H54 (cell line): ENCODE data around the gene FAM83G.

Experiments used
- DNase-seq: peaks from one replicate; pipeline ENCODE4 v3.0.0; 2011; ENCODE audit warnings: low spot score, mixed read lengths; ENCODE audit not compliant: insufficient read length
- FAIRE-seq: peaks from 3 replicates; lab custom pipeline; 2011; peaks lifted over from hg19 to GRCh38; lab: Jason Lieb, UNC
- POLR2A ChIP-seq: IDR thresholded peaks from 2 replicates; pipeline ENCODE4 v1.6.1; 2011; ENCODE audit warnings: low read depth, mild to moderate bottlenecking, low read length

The FAM83G gene

DNA sequence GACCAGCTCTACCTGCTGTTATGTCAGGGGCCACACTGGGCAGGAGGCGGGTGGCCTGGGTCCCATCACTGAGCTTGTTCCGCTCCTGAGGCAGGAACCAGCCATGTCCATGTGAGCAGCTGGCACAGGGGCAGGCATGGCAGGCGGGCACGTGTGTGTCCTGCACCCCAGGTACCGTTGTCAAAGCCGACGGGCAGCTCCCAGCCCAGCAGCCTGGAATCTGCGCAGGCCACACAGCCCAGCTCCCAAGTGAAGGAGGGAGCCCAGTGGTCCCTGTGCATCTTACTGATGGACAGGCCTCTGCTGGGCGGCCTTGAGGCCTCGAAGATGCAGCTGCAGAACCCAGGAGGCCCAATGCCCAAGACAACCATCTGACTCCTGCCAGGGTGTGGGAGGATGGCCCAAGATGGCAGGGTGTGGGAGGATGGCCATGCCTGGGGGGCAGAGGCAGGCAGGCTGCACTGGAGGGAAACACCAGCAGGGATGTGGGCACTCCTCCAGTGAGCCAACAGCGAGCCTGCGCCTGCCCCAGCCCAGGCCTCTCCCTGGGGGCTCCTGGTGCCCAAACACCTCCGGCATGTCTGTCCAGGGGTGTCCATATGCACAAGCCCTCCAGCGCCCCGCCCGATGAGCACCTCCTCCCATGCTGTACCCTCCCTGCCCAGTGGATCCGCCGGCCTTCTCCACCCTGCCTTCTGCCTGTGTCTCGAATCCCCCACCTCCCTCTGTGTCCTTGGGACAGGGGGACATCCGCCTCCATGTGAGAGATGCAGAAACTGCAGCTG lies 12.8 kb downstream of the FAM83G start:
- FAIRE-seq (no peak), DNase-seq (no peak)
- TF ChIP-seq POLR2A = no peak

DNA sequence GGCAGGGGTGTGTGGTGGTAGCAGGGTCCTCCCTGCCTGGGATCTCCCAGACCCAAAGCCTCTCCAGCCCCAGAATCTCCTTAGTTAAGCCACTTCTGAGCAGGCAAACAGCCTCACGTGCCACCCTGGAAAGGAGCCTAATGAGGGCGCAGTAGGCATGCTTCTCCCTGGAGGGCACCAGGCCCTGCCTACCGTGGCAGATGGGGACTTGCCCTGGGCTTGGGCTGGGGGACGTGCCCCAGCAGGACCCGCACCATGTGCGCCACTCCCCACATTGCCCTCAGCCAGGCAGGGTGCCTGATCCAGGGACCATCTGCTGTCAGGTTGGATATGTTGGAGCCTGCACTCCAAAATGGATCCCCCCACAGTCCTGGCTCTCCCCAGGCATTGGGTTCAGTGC lies 14.2 kb downstream of the FAM83G start:
- FAIRE-seq (no peak), DNase-seq (no peak)
- TF ChIP-seq POLR2A = no peak

DNA sequence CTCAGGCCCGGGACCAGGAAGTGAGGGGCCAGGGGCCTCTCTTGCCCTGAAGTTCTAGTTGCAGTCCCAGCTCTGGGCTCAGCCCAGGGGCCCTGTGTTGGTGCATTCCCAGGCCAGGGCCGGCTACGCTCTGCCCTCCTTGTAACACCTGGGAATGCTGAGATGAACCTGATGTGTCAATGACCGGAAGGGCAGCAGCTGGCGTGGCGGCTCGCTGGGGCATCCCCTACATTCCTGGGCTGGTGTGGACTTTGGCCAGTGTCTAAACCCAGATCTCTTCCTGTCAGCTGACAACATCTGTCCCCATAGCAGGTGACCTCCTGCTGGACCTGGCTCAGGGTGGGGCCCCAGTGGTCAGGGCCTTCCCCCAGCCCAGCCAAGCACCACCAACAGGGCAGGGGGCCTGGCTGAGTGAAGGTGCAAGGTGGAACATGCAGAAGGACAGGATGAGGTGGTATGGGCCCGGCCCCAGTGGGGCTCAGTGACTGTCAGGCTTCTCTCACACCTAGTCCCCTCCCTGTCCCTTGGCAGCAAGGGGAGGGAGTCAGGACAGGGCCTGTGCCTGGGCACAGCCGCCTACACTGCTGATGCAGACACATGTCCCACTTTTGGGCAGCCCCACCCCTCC lies 15.9 kb downstream of the FAM83G start:
- FAIRE-seq (no peak), DNase-seq (no peak)
- no peak for TF ChIP-seq POLR2A

DNA sequence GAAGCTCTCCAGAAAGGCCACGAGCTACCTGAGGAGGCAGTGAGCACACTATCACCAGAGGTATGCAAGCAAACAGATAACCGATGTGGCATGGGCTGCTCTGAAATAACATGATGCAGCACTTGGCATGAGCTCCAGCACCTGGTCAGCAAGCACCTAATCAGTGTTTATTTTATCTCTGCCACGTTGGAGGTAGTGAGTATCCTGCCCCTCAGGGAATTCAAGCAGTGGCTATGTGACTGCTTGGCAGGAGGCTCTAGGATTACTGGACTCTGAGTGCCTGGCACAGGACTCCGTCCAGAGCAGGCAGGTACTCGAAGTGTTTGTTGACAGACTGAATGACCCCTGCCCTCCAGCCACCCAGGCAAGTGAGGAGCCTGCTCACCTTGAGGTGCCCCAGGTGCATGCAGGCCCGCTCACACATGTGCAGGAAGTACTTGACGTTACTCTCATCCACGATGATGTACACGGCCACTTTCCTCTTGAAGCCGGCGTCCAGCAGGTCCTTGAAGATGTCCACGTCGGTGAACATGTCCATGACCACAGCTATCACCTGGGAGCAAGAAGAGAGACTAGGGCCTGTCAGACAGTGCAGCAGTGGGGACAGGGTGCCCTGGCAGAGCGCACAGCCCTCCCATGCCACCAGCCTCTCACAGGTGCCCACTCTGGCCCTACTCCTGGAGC lies 16.6 kb downstream of the FAM83G start:
- FAIRE-seq (no peak), DNase-seq (no peak)
- TF ChIP-seq POLR2A = no peak

DNA sequence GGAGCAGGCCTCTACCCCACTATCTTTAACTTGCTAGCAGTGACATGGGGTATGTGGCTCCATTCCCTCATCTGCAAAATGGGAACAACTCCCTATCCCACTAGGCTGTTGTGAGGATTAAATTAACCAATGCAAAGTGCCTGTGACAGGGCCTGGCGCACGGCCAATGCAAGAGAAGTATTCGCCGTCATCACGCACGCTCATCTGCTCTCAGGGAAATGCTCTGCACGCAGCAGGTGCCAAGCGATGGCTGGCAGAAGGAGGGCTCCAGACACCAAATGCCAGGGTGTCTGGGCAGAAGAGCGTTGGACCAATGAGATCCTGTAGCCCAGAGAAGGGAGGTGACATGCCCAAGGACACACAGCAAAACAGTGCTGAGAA lies 17.3 kb downstream of the FAM83G start:
- no peak for TF ChIP-seq POLR2A
- DNase-seq = no peak
- no peak for FAIRE-seq

DNA sequence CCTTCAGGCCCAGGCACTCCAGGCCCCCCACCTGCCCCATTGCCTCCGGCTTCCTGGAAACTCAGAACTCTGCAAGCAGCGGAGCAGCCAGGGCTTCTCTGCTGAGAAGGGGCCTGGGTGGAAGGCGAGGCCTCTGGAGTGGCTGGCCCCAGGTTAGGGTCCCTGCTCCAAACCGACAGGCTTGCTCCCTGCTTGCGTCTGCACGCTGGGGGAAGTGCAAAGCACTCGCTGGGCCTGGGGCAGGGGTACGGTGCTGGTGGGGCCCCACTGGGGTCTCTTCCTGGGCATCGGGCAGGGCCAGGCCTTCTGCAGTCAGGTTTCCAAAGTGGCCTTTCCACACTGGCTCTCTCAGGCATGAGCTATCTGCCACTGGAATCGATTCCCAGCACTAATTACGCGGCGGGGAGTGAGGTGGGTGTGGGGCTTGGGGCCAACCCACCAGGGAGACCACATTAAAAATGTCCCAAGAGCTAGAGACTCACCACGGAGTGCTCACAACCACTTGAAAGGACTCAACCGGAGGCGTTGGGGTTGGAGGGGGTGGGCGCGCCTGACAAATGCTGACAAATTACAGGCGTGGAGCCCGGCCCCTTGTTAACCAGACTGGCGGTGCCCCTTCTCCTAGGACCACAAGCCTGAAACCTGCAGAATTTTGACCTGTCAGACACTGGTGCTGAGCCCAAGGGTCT lies 17.9 kb downstream of the FAM83G start:
- FAIRE-seq (no peak), DNase-seq (no peak)
- no peak for TF ChIP-seq POLR2A

DNA sequence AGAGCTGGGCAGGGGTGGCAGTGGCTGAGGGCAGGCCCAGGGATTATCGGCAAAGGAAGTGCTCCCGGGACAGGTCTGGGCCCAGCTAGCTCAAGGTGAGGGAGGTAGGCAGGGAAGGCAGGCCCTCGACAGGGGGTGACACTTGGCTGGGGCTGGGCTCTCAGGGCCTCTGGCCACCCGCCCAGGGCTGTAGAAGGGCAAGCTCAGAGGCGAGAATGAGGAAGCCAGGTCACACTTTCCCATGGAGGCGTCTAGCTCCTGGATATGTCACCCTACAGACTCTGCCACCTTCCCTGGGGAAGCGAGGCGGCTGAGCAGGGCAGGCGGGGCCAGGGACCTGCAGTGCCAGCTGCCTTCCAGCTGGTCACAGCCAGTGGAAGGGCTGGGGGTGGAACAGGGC lies 19.1 kb downstream of the FAM83G start:
- FAIRE-seq = no peak

DNA sequence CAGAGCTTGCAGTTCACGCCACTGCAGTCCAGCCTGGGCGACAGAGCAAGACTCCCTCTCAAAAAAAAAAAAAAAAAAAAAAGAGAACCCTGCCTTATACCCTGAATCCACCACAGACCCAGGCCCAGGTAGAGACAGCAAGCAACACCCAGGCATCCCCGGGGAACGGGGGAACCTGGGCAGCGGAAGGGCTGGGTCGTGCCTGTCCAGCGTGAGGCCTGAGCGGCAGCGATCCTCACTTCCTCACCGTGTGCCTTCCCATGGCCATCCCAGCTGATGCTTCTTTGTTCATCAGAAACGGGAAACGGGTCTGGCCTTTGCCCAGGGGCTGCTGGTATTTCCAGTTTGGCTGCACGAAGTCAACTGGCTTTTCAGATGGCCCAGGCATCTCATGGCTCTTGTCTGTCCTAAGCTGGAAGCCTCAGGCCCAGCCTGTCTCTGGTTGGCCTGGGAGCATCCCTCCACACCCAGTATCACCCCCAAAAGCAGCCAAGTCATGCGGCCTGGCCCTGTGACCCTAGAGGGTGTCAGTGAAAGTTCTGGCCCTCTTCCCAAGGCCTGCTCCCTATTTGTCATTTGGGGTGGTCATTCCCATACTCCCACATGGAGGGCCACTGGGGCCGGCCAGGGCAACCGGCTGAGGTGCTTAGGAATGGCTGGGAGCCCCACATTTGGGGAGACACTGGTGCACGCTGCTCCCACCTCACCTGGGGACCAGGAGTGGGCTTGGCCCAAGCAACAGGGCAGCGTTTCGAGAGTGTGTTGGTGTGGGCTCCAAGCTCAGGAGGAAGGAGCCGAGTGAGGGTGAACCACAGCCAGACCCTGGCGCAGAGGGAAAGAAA lies 20.1 kb downstream of the FAM83G start:
- no peak for DNase-seq
- TF ChIP-seq POLR2A = no peak
- no peak for FAIRE-seq

More for the DNA sequence above, 19.1 kb downstream of the FAM83G start:
- no peak for DNase-seq
- no peak for TF ChIP-seq POLR2A

DNA sequence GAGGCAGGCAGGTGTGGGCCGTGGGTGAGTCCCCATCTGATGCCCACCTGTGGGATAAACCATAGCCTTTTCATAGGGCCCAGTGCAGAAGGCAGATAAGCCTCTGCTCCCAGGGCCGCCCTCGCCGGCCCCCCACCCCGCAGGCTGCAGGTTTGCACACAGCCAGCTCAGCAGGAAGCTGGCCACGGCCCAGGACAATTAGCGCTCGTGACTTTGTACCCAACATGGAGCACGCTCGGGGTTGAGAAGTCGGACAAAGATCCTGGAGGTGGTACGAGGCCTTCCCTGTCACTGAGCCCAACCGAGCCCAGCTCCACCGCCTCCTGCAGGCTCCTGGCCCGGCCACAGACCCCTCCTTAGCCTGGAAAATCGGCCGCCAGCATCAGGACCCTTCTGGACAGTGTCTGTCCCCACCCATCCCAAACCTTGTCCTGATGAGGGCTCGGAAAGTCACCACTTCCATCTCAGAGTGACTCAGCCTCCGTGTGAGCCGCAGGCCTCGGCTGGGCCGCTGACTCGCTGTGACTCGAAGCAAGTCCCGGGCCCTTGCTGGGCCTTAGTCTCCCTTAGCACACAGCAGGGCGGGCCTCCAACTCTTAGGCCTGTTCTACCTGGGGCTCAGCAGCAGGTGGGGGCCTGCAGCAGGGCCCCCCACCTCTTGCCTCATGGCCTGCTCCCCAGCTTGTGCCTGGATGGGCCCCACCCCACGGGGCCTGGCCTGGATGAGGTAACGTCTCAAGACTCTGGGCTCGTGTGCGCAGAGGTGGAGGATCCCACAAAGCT lies 22.7 kb downstream of the FAM83G start:
- FAIRE-seq (no peak), DNase-seq (peak; percentile 84)
- no peak for TF ChIP-seq POLR2A

DNA sequence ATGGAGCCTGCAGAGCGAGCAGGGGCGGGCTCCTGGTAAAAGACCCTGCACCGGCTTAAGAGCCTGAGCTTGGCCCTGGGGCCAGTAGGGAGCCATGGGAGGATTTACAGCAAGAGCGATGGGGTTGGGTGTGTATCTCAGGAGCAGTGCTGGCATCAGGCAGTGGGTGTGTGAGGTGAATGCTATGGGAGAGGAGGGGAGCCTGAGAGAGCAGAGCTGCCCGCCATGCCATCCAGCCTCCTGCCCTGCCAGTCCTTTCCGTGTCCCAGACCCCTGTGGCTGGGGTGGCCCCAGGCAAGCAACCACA lies 23.3 kb downstream of the FAM83G start:
- DNase-seq (no peak), FAIRE-seq (no peak)
- TF ChIP-seq POLR2A = no peak

DNA sequence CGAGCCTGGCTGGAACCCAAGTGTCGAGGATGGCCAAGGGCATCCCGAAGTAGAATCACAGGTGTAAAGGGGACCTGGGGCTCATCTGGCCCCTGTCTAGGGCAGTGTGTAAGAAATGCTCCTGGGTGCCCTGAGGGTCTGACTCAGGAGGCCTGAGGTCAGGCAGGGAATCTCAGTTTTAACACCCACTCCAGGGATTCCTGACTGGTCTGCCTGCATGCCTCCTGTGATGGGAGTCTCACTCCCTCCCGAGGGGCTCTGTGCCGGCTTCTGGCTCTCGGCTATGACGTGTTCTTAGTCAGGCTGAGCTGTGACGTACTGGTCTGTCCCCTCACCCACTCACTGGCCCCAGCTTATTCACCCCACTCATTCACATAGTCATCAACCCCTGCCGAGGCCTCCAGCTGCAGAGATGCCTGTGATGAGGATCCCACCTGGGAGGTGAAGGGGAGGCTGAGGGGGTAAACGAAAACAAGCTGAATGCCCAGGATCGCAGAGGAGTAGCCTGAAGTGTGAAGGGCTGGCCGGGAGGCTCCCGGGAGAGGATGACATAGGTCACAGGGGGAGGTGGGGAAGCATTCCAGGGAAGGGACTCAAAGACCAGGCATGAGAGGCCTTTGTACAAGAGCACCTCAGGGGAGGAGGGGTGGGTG lies 23.8 kb downstream of the FAM83G start:
- no peak for TF ChIP-seq POLR2A

DNA sequence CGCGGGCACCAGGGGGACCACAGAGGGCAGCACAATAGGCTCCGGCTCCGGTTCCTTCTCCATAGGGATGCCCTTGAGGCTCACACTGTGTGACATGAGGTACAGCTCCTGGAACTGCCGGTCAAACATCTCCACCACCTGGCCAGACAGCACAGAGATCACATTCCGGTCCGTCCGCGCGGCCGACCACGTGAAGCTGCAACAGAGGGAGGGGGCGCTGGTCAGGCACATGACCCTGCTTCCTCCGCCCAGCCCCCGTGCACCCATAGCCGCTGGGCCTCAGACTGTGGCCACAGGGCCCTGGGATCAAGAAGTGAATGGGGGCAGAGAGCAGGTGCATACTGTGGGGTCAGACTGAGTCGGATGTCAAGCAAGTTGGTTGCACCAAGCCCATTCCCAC lies 25.9 kb downstream of the FAM83G start:
- no peak for TF ChIP-seq POLR2A
- no peak for FAIRE-seq
- no peak for DNase-seq

More for the DNA sequence above, 23.8 kb downstream of the FAM83G start:
- DNase-seq = no peak
- FAIRE-seq = no peak
